Mesenchymal stem cell (in vitro differentiated cells and primary cell): ENCODE measurements around the gene SYCP2L.
A peak's percentile ranks its signal among the peaks of the same experiment; 100 is the strongest.

Experiments
- DNase-seq: peaks from one replicate; pipeline ENCODE4 v3.0.0-alpha.2; 2013
- H2AFZ ChIP-seq: one replicate; pipeline ENCODE4 v1.6.1; 2013; ENCODE audit warnings: low read depth, mild to moderate bottlenecking, control low read depth, inconsistent platforms, low read length, moderate library complexity
- H2AK5ac ChIP-seq: 2 replicates; pipeline ENCODE4 v1.6.1; 2013; ENCODE audit warnings: low read length, moderate library complexity, mild to moderate bottlenecking, inconsistent platforms; ENCODE audit not compliant: severe bottlenecking
- H2BK120ac ChIP-seq: one replicate; pipeline ENCODE4 v1.6.1; 2013; ENCODE audit warnings: low read depth, mild to moderate bottlenecking, inconsistent platforms, low read length, moderate library complexity
- H2BK12ac ChIP-seq, 2 experiments: one replicate each; pipeline ENCODE4 v1.6.1; 2013; ENCODE audit warnings: inconsistent platforms in 2 of 2, low read length in 2 of 2, mild to moderate bottlenecking in 2 of 2, moderate library complexity in 2 of 2, control low read depth in 1 of 2
- H2BK15ac ChIP-seq: one replicate; pipeline ENCODE4 v1.6.1; 2013; ENCODE audit warnings: mild to moderate bottlenecking, low read depth, inconsistent platforms; ENCODE audit not compliant: poor library complexity, severe bottlenecking
- H2BK5ac ChIP-seq: 2 replicates; pipeline ENCODE4 v1.6.1; 2013; ENCODE audit warnings: low read depth, mild to moderate bottlenecking, low read length, control low read depth, inconsistent platforms; ENCODE audit not compliant: poor library complexity, severe bottlenecking
- H3K14ac ChIP-seq, 2 experiments: one replicate each; pipeline ENCODE4 v1.6.1; 2013; ENCODE audit warnings: inconsistent platforms in 2 of 2, low read length in 2 of 2, control low read depth in 1 of 2, mild to moderate bottlenecking in 1 of 2, moderate library complexity in 1 of 2
- H3K18ac ChIP-seq, 2 experiments: one replicate each; pipeline ENCODE4 v1.6.1; 2013; ENCODE audit warnings: inconsistent platforms in 2 of 2, low read length in 2 of 2, control low read depth in 1 of 2, low read depth in 1 of 2, mild to moderate bottlenecking in 1 of 2
- H3K23ac ChIP-seq, 2 experiments: one replicate each; pipeline ENCODE4 v1.6.1; 2013; ENCODE audit warnings: inconsistent platforms in 2 of 2, low read length in 2 of 2, mild to moderate bottlenecking in 2 of 2, moderate library complexity in 2 of 2, control low read depth in 1 of 2
- H3K27ac ChIP-seq: 2 replicates; pipeline ENCODE4 v1.5.1; 2013; ENCODE audit warnings: mild to moderate bottlenecking, moderate library complexity, low read length, control low read depth, inconsistent platforms; ENCODE audit not compliant: poor library complexity, severe bottlenecking
- H3K27me3 ChIP-seq, 2 experiments: 2 replicates each; pipeline versions ENCODE4 v1.6.1 to v1.7.0; 2013; ENCODE audit warnings: low read length in 2 of 2, mild to moderate bottlenecking in 2 of 2, moderate library complexity in 2 of 2, control low read depth in 1 of 2, inconsistent platforms in 1 of 2; ENCODE audit not compliant: control insufficient read depth in 1 of 2, insufficient read depth in 1 of 2
- H3K36me3 ChIP-seq, 2 experiments: 2 replicates each; pipeline versions ENCODE4 v1.6.1 to v1.7.0; 2013; ENCODE audit warnings: low read length in 2 of 2, control low read depth in 1 of 2, inconsistent platforms in 1 of 2, low read depth in 1 of 2, mild to moderate bottlenecking in 1 of 2; ENCODE audit not compliant: insufficient read depth in 2 of 2, control insufficient read depth in 1 of 2
- H3K4ac ChIP-seq, 2 experiments: one replicate each; pipeline ENCODE4 v1.6.1; 2013; ENCODE audit warnings: inconsistent platforms in 2 of 2, low read length in 2 of 2, mild to moderate bottlenecking in 2 of 2, moderate library complexity in 2 of 2, control low read depth in 1 of 2, low read depth in 1 of 2
- H3K4me1 ChIP-seq: 2 replicates; pipeline ENCODE4 v1.6.1; 2013; ENCODE audit warnings: low read depth, low read length, control low read depth; ENCODE audit not compliant: control insufficient read depth, insufficient read depth
- H3K4me2 ChIP-seq: 2 replicates; pipeline ENCODE4 v1.6.1; 2013; ENCODE audit warnings: low read length, mild to moderate bottlenecking, inconsistent platforms; ENCODE audit not compliant: poor library complexity, severe bottlenecking
- H3K4me3 ChIP-seq, 2 experiments: 2 replicates each; pipeline versions ENCODE4 v1.5.1 to v1.7.0; 2013; ENCODE audit warnings: low read length in 2 of 2, mild to moderate bottlenecking in 2 of 2, control low read depth in 1 of 2, low read depth in 1 of 2; ENCODE audit not compliant: insufficient read depth in 1 of 2
- H3K79me1 ChIP-seq: replicated peaks from 2 replicates; pipeline ENCODE4 v1.6.1; 2013; ENCODE audit warnings: mild to moderate bottlenecking, control low read depth, low read length, inconsistent platforms; ENCODE audit not compliant: poor library complexity, severe bottlenecking
- H3K9ac ChIP-seq: 2 replicates; pipeline ENCODE4 v1.7.0; 2013; ENCODE audit warnings: mild to moderate bottlenecking, low read length, moderate library complexity
- H3K9me3 ChIP-seq: 2 replicates; pipeline ENCODE4 v1.7.0; 2013; ENCODE audit warnings: mild to moderate bottlenecking, low read length; ENCODE audit not compliant: control insufficient read depth
- H4K8ac ChIP-seq: one replicate; pipeline ENCODE4 v1.6.1; 2013; ENCODE audit warnings: inconsistent platforms, mild to moderate bottlenecking, low read length, moderate library complexity
- H4K91ac ChIP-seq: one replicate; pipeline ENCODE4 v1.6.1; 2013; ENCODE audit warnings: mild to moderate bottlenecking, low read length, inconsistent platforms
- WGBS: methylation state at CpG from one replicate; pipeline ENCODE4 v1.1.7; 2013; ENCODE audit warnings: mixed read lengths; 5-methylcytosine and 5-hydroxymethylcytosine counted together

SYCP2L gene

GRCh38 chr6:10947966-10948365, 61.1 kb downstream of the SYCP2L start:
- H3K14ac ChIP-seq, result no peak overlapping the region

GRCh38 chr6:10949579-10950490, 63.0 kb downstream of the SYCP2L start:
- Histone ChIP-seq H3K14ac (no peak overlapping the region), H3K27me3 (no peaks in the 10 kb centered on the region), H3K9me3 (no peaks in the 10 kb centered on the region), H2BK15ac (no peak overlapping the region), H3K18ac (no peak overlapping the region), H3K36me3 (no peaks in the 10 kb centered on the region), H2AK5ac (no peak overlapping the region), H3K4me3 (no peak overlapping the region), H3K4me2 (no peak overlapping the region), H4K91ac (no peak overlapping the region), H3K27ac (no peak overlapping the region), H3K4me1 (no peaks in the 10 kb centered on the region), H2BK120ac (no peak overlapping the region), H3K9ac (no peak overlapping the region), H3K23ac (no peak overlapping the region), H2BK12ac (no peak overlapping the region), H2AFZ (no peak overlapping the region), H4K8ac (no peak overlapping the region), H2BK5ac (no peak overlapping the region), H3K4ac (no peak overlapping the region), H3K79me1 (no peaks in the 10 kb centered on the region)
- 94% methylated on average over 2 of the region's 6 CpGs for WGBS
- DNase-seq, result no peak

More at GRCh38 chr6:10947966-10948365, 61.1 kb downstream of the SYCP2L start:
- H3K27ac ChIP-seq, result no peak overlapping the region
- no peak overlapping the region for H2BK12ac ChIP-seq
- no peak overlapping the region for H4K91ac ChIP-seq
- H2BK5ac ChIP-seq, result no peak overlapping the region
- H2BK15ac ChIP-seq, result no peak overlapping the region
- no peak overlapping the region for H3K23ac ChIP-seq
- DNase-seq, result no peak
- H3K79me1 ChIP-seq, result no peaks in the 10 kb centered on the region
- no peak overlapping the region for H2AK5ac ChIP-seq
- H3K18ac ChIP-seq, result no peak overlapping the region
- H2BK120ac ChIP-seq, result no peak overlapping the region
- no peaks in the 10 kb centered on the region for H3K36me3 ChIP-seq
- H2AFZ ChIP-seq, result no peak overlapping the region
- no peak overlapping the region for H3K4me3 ChIP-seq
- H4K8ac ChIP-seq, result no peak overlapping the region
- H3K4me1 ChIP-seq, result no peaks in the 10 kb centered on the region
- no peaks in the 10 kb centered on the region for H3K9me3 ChIP-seq
- no peak overlapping the region for H3K9ac ChIP-seq
- no peak overlapping the region for H3K4ac ChIP-seq
- 100% methylated on average over 2 of the region's 5 CpGs for WGBS
- H3K4me2 ChIP-seq, result no peak overlapping the region
- H3K27me3 ChIP-seq, result no peaks in the 10 kb centered on the region

GRCh38 chr6:10951675-10952282, 64.9 kb downstream of the SYCP2L start:
- peak overlapping the region; percentile 46 for H3K4me2 ChIP-seq
- no peaks in the 10 kb centered on the region for H3K4me1 ChIP-seq
- H3K27ac ChIP-seq, result no peak overlapping the region
- DNase-seq, result peak; percentile 93
- H3K14ac ChIP-seq, result no peak overlapping the region
- no peaks in the 10 kb centered on the region for H3K79me1 ChIP-seq
- H3K9ac ChIP-seq, result no peak overlapping the region
- H3K4me3 ChIP-seq, result no peak overlapping the region
- no peak overlapping the region for H4K8ac ChIP-seq
- H4K91ac ChIP-seq, result no peak overlapping the region
- H2BK5ac ChIP-seq, result no peak overlapping the region
- H3K23ac ChIP-seq, result no peak overlapping the region
- H3K9me3 ChIP-seq, result no peaks in the 10 kb centered on the region
- no peaks in the 10 kb centered on the region for H3K27me3 ChIP-seq
- 16% methylated on average over 5 of the region's 6 CpGs for WGBS
- H2AK5ac ChIP-seq, result no peak overlapping the region
- no peak overlapping the region for H2BK12ac ChIP-seq
- no peak overlapping the region for H2BK15ac ChIP-seq
- H3K18ac ChIP-seq, result no peak overlapping the region
- no peak overlapping the region for H2AFZ ChIP-seq
- H2BK120ac ChIP-seq, result no peak overlapping the region
- no peaks in the 10 kb centered on the region for H3K36me3 ChIP-seq
- H3K4ac ChIP-seq, result no peak overlapping the region

GRCh38 chr6:10954590-10955010, 67.7 kb downstream of the SYCP2L start:
- Histone ChIP-seq H3K4ac (no peak overlapping the region), H2BK5ac (no peak overlapping the region), H3K27me3 (no peaks in the 10 kb centered on the region), H3K79me1 (no peaks in the 10 kb centered on the region), H2AK5ac (no peak overlapping the region), H2BK15ac (no peak overlapping the region), H3K4me2 (no peak overlapping the region), H3K9ac (no peak overlapping the region), H2AFZ (no peak overlapping the region), H3K9me3 (no peaks in the 10 kb centered on the region), H3K4me3 (no peak overlapping the region), H3K4me1 (no peaks in the 10 kb centered on the region), H3K18ac (no peak overlapping the region), H4K8ac (peak overlapping the region; percentile 37), H2BK12ac (no peak overlapping the region), H3K36me3 (no peaks in the 10 kb centered on the region), H4K91ac (no peak overlapping the region), H3K23ac (no peak overlapping the region), H2BK120ac (no peak overlapping the region), H3K27ac (no peak overlapping the region), H3K14ac (no peak overlapping the region)
- DNase-seq, result peak; percentile 75
- 28% methylated on average over 15 of the region's 15 CpGs for WGBS
